ENCODE measurements around the gene EFNA4.

DNA sequence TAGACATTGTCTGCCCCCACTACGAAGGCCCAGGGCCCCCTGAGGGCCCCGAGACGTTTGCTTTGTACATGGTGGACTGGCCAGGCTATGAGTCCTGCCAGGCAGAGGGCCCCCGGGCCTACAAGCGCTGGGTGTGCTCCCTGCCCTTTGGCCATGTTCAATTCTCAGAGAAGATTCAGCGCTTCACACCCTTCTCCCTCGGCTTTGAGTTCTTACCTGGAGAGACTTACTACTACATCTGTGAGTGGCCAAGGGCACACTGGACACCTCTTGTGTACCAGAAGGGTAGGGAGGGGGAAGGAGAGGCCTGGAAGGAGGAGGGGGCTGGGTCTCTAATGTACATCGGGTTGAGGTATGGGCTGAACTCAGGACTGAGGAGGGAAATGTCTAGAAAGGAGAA, 3.2 kb downstream of the EFNA4 start:
- TF ChIP-seq, protein P1, sequence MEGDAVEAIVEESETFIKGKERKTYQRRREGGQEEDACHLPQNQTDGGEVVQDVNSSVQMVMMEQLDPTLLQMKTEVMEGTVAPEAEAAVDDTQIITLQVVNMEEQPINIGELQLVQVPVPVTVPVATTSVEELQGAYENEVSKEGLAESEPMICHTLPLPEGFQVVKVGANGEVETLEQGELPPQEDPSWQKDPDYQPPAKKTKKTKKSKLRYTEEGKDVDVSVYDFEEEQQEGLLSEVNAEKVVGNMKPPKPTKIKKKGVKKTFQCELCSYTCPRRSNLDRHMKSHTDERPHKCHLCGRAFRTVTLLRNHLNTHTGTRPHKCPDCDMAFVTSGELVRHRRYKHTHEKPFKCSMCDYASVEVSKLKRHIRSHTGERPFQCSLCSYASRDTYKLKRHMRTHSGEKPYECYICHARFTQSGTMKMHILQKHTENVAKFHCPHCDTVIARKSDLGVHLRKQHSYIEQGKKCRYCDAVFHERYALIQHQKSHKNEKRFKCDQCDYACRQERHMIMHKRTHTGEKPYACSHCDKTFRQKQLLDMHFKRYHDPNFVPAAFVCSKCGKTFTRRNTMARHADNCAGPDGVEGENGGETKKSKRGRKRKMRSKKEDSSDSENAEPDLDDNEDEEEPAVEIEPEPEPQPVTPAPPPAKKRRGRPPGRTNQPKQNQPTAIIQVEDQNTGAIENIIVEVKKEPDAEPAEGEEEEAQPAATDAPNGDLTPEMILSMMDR (conservative IDR thresholded peaks at IDR 0.05; ENCODE audit: low read depth, low read length): no peak
- no peak for TF ChIP-seq EZH2 (IDR thresholded peaks at IDR 0.05; ENCODE audit: borderline replicate concordance, low read depth, low read length, poor library complexity, severe bottlenecking)
